Neural crest cell (in vitro differentiated cells): ENCODE data around the gene PREPL. TPM values are rescaled to one million over a fixed set of nuclear protein-coding genes. Genes with fewer than 3 reads are reported as not detected.

Experiments used
- DNase-seq: peaks from one replicate; pipeline ENCODE4 v3.0.0; 2021; ENCODE audit warnings: low read depth, mixed read lengths, low spot score
- H3K27ac Mint-ChIP-seq: one replicate; pipeline ENCODE4 v1.8.0; 2021; ENCODE audit warnings: mild to moderate bottlenecking, mixed read lengths; ENCODE audit not compliant: unreplicated experiment
- H3K27me3 Mint-ChIP-seq: 2 replicates; pipeline ENCODE4 v1.8.0; 2021; ENCODE audit warnings: low read depth, mild to moderate bottlenecking, mixed read lengths
- H3K36me3 Mint-ChIP-seq: 2 replicates; pipeline ENCODE4 v1.8.0; 2021; ENCODE audit warnings: low read depth, mild to moderate bottlenecking, mixed read lengths
- H3K4me1 Mint-ChIP-seq: 2 replicates; pipeline ENCODE4 v1.8.0; 2021; ENCODE audit warnings: mixed read lengths
- H3K4me3 Mint-ChIP-seq: one replicate; pipeline ENCODE4 v1.8.0; 2021; ENCODE audit warnings: mild to moderate bottlenecking, mixed read lengths
- H3K9me3 Mint-ChIP-seq: 2 replicates; pipeline ENCODE4 v1.8.0; 2021; ENCODE audit warnings: mixed read lengths
- CTCF ChIP-seq: fragments of 200-600 bp; sonication (generic); conservative IDR thresholded peaks from 2 replicates; pipeline ENCODE4 v1.5.0; 2021; ENCODE audit warnings: antibody characterized with exemption, mild to moderate bottlenecking
- total RNA-seq: library from RNA; stranded (reverse); gene quantifications from 2 replicates; pipeline ENCODE4 v1.2.1, GENCODE V29; 2021

PREPL gene
- total RNA-seq, 1 donor from 2014 or later, result 46.1 TPM

- Mint-ChIP-seq H3K4me1 (peaks cover 3% of the 10 kb centered on the region), H3K36me3 (no peaks in the 10 kb centered on the region), H3K9me3 (no peaks in the 10 kb centered on the region), H3K27ac (no peak overlapping the region), H3K4me3 (no peak overlapping the region), H3K27me3 (peaks cover 2% of the 10 kb centered on the region)
- no peak for DNase-seq
- TF ChIP-seq CTCF, result no peak
Observed at GRCh38 chr2:44277541-44277940, 83.8 kb downstream of the PREPL start.

- no peak for DNase-seq
- Mint-ChIP-seq H3K9me3 (peaks cover 3% of the 10 kb centered on the region), H3K27ac (no peak overlapping the region), H3K4me3 (no peak overlapping the region), H3K27me3 (no peaks in the 10 kb centered on the region), H3K36me3 (no peaks in the 10 kb centered on the region), H3K4me1 (peaks cover 3% of the 10 kb centered on the region)
- TF ChIP-seq CTCF, result no peak
Observed at GRCh38 chr2:44275927-44276303, 85.4 kb downstream of the PREPL start.

GRCh38 chr2:44273596-44273995, 87.7 kb downstream of the PREPL start:
- H3K27me3 Mint-ChIP-seq, result no peaks in the 10 kb centered on the region
- no peak overlapping the region for H3K4me3 Mint-ChIP-seq
- no peak for TF ChIP-seq CTCF
- H3K9me3 Mint-ChIP-seq, result peaks cover 8% of the 10 kb centered on the region
- H3K27ac Mint-ChIP-seq, result no peak overlapping the region
- no peaks in the 10 kb centered on the region for H3K36me3 Mint-ChIP-seq
- no peak for DNase-seq
- H3K4me1 Mint-ChIP-seq, result peaks cover 3% of the 10 kb centered on the region

- no peak for DNase-seq
- H3K36me3 Mint-ChIP-seq, result no peaks in the 10 kb centered on the region
- no peak for TF ChIP-seq CTCF
- H3K9me3 Mint-ChIP-seq, result peaks cover 8% of the 10 kb centered on the region
- no peaks in the 10 kb centered on the region for H3K27me3 Mint-ChIP-seq
- H3K4me3 Mint-ChIP-seq, result no peak overlapping the region
- H3K4me1 Mint-ChIP-seq, result peaks cover 8% of the 10 kb centered on the region
- H3K27ac Mint-ChIP-seq, result no peak overlapping the region
Observed at GRCh38 chr2:44273076-44273475, 88.2 kb downstream of the PREPL start.

GRCh38 chr2:44271296-44271695, 90.0 kb downstream of the PREPL start:
- no peak overlapping the region for H3K27ac Mint-ChIP-seq

More at GRCh38 chr2:44271296-44271695, 90.0 kb downstream of the PREPL start:
- no peak for DNase-seq
- Mint-ChIP-seq H3K9me3 (peaks cover 8% of the 10 kb centered on the region), H3K27me3 (no peaks in the 10 kb centered on the region), H3K4me1 (peaks cover 17% of the 10 kb centered on the region), H3K4me3 (no peak overlapping the region), H3K36me3 (no peaks in the 10 kb centered on the region)
- TF ChIP-seq CTCF, result no peak
